Peyer's patch (tissue), 4 donors: ENCODE measurements around the gene GPR25.

Experiments used
- POLR2A ChIP-seq, 2 donors: fragments of 450-650 bp; IDR thresholded peaks; one replicate each; pipeline ENCODE4 v1.5.1; 2017; ENCODE audit warnings: antibody characterized with exemption in 2 of 2, mild to moderate bottlenecking in 2 of 2, moderate library complexity in 2 of 2
- TF ChIP-seq, protein P1 (sequence below), 6 experiments: fragments of 450-650 bp in 4 of 6; fragments of 200-600 bp in 2 of 6; sonication (generic) in 1 of 6; IDR thresholded peaks; one replicate each; pipeline ENCODE4 v1.5.1; 2017 to 2019; ENCODE audit warnings: antibody characterized with exemption in 6 of 6, mild to moderate bottlenecking in 3 of 6, moderate library complexity in 1 of 6

DNA sequence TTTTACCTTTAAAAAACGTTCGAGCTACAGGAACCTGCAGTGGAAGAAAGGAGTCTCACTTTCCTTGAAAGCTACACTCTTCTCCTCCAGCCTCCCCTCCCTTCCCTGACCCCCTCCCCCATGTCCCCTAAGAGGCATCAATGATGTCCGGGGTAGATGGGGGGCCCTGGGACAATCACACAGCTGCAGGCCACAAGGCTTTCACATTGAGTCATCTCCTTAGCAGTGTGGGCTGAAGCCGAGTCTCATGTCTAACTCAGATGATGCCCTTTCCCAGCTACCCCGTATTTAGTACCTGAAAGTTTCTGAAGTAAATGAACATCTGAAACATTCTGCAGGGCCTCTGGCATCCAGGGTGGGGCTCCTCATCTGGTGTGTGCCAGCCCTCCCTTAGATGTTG lies 6.3 kb upstream of the GPR25 start:
- TF ChIP-seq, protein P1, sequence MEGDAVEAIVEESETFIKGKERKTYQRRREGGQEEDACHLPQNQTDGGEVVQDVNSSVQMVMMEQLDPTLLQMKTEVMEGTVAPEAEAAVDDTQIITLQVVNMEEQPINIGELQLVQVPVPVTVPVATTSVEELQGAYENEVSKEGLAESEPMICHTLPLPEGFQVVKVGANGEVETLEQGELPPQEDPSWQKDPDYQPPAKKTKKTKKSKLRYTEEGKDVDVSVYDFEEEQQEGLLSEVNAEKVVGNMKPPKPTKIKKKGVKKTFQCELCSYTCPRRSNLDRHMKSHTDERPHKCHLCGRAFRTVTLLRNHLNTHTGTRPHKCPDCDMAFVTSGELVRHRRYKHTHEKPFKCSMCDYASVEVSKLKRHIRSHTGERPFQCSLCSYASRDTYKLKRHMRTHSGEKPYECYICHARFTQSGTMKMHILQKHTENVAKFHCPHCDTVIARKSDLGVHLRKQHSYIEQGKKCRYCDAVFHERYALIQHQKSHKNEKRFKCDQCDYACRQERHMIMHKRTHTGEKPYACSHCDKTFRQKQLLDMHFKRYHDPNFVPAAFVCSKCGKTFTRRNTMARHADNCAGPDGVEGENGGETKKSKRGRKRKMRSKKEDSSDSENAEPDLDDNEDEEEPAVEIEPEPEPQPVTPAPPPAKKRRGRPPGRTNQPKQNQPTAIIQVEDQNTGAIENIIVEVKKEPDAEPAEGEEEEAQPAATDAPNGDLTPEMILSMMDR (IDR thresholded peaks at IDR 0.05), result no peak
- TF ChIP-seq POLR2A (IDR thresholded peaks at IDR 0.05), result no peak
